ENCODE data around the gene REXO5. TPM values are rescaled to one million over a fixed set of nuclear protein-coding genes. Genes with fewer than 3 reads are reported as not detected.
A peak's percentile ranks its signal among the peaks of the same experiment; 100 is the strongest.

REXO5 gene
- total and polyA plus RNA-seq, 5 donors: 2.1 to 3.8 (median 2.5) TPM

DNA sequence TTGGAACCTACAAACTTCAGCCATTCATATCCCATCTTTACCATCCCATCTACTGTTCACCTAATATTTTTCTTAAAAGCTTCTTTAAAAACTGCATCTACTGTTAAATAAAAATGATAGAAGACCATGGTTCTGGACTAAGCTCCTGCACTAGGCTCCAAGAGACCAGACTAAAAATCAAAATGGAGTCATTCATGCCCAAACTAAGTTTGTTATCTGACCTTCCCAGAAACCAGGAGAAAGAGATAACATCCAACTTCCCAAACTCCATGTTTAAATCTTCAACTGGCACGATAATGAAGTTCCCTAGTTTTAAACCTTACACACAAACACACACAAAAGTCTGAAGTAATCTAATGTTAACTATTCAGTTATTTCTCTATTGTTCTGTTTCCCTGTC, 80.0 kb downstream of the REXO5 start:
- H3K27me3 ChIP-seq (ENCODE audit: control insufficient read depth, insufficient read depth): no peaks in the 10 kb centered on the region
- peaks cover 2% of the 10 kb centered on the region for H3K4me1 ChIP-seq (ENCODE audit: control insufficient read depth, insufficient read depth, low read length)
- H3K27ac ChIP-seq (ENCODE audit: low read length): no peak overlapping the region
- no peak for ATAC-seq
- no peak for DNase-seq
- no peak overlapping the region for H3K4me3 ChIP-seq (ENCODE audit: low read length)
- H3K9me3 ChIP-seq (ENCODE audit: control insufficient read depth, low read length): no peaks in the 10 kb centered on the region
- intact Hi-C loops (cut with DNase I): no loop called here
- 0% methylated on average over 1 of the region's 1 CpG for WGBS

DNA sequence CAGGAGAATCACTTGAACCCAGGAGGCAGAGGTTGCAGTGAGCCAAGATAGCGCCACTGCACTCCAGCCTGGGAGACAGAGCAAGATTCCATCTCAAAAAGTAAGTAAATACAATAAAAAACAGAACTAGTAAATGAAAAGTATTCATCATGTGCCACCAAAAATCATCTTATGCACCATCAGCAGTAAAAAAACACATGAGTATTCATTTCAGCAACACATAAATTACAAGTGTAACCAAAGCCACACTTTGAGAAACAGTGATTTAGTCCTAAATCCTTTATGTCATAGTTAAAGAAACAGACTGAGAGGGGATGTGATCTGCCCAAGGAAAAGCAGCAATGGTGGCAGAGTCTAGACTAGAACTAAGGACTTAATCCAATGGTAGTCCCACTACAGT, 80.9 kb downstream of the REXO5 start:
- WGBS: 100% methylated on average over 1 of the region's 1 CpG
- H3K27ac ChIP-seq (ENCODE audit: low read length): no peak overlapping the region

DNA sequence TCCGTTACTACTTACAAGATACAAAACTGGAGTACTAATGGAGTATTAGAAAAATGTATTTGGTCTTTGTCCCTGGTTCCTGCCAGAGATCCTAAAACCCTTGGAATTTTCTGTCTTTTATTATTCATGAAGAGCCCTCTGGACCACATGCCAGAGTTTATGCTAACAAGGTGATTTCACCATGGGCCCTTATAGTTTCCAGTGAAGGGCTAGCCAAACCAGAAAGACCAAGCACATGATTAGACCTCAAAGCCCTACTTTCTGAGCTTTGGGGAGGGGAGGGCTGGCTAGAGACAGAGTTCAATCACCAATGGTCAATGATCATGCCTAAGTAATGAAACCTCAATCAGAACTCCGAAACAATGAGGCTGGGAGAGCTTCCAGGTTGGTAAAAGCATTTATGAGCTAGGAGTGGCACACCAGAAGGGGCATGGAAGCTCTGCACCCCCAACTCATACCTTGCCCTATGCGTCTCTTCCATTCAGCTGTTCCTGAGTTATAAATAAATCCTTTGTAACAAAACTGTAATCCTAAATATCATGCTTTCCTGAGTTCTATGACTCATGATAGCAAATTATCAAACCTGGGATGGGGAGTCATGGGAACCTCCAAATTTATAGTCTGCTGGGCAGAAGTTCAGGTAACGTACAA, 83.4 kb downstream of the REXO5 start:
- DNase-seq (no peak), ATAC-seq (no peak)
- Histone ChIP-seq H3K9me3 (ENCODE audit: control insufficient read depth, low read length) (no peaks in the 10 kb centered on the region), H3K4me1 (ENCODE audit: control insufficient read depth, insufficient read depth, low read length) (peaks cover 5% of the 10 kb centered on the region), H3K4me3 (ENCODE audit: low read length) (no peak overlapping the region), H3K27me3 (ENCODE audit: control insufficient read depth, insufficient read depth) (no peaks in the 10 kb centered on the region), H3K27ac (ENCODE audit: low read length) (no peak overlapping the region)
- intact Hi-C loops (cut with DNase I): no loop called here
- 94% methylated on average over 4 of the region's 4 CpGs for WGBS

More for the DNA sequence above, 80.9 kb downstream of the REXO5 start:
- H3K27me3 ChIP-seq (ENCODE audit: control insufficient read depth, insufficient read depth): no peaks in the 10 kb centered on the region
- intact Hi-C loops (cut with DNase I): no loop called here
- H3K9me3 ChIP-seq (ENCODE audit: control insufficient read depth, low read length): no peaks in the 10 kb centered on the region
- H3K4me1 ChIP-seq (ENCODE audit: control insufficient read depth, insufficient read depth, low read length): peaks cover 2% of the 10 kb centered on the region
- no peak for DNase-seq
- ATAC-seq: no peak
- no peak overlapping the region for H3K4me3 ChIP-seq (ENCODE audit: low read length)

DNA sequence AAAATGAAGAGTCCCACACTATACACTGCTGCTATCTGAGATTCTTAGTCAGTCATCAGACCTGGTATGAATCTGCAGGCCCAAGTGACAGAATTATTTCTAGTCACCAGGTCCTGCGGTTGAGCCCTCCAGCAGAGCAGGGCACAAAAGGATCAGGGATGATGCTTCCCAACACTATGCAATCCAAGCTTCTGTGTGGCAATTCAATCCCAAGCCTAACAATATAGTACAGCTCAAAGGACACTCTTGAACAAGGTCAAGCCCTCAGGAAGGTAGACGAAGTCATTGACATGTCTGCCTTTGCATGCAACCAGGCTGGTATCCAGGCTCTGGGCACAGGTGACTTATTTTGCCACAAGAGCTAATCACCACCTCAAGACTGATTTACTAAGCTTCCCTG, 88.1 kb downstream of the REXO5 start:
- intact Hi-C loops (cut with DNase I): no loop called here
- DNase-seq: no peak
- H3K9me3 ChIP-seq (ENCODE audit: control insufficient read depth, low read length): no peaks in the 10 kb centered on the region
- no peak overlapping the region for H3K27ac ChIP-seq (ENCODE audit: low read length)
- 87% methylated on average over 2 of the region's 2 CpGs for WGBS
- H3K27me3 ChIP-seq (ENCODE audit: control insufficient read depth, insufficient read depth): no peaks in the 10 kb centered on the region
- ATAC-seq: no peak
- H3K4me3 ChIP-seq (ENCODE audit: low read length): no peak overlapping the region
- peaks cover 9% of the 10 kb centered on the region for H3K4me1 ChIP-seq (ENCODE audit: control insufficient read depth, insufficient read depth, low read length)

DNA sequence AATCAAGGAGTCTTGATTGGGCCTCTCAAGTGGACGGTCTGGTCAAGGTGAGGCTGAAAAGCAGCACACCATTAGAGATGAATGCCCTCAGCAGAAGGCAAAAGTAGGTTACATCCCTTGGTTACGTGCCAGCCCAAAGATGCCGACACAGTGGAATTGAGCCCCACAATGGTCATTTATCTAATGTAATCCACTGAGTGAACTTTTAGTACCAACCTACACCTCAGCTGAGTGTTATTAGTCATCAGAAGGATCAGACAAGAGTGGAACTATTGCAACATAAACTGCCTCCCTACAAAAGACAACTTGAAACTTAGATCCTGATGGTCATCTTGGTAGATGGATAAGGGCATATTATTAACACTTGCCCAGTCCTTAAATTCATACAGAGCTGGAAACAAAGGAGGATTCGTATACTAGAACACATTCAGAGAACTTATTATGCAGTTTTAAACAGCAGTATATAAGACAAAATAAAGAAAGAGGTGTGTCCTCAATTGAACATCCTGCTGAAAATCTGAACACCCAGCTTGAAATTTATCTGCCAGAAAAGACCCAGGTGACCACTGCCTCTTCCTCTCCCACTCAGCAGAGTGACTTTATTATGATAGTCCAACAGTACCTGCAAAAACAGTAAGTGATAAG, 91.0 kb downstream of the REXO5 start:
- ATAC-seq (no peak), DNase-seq (no peak)

DNA sequence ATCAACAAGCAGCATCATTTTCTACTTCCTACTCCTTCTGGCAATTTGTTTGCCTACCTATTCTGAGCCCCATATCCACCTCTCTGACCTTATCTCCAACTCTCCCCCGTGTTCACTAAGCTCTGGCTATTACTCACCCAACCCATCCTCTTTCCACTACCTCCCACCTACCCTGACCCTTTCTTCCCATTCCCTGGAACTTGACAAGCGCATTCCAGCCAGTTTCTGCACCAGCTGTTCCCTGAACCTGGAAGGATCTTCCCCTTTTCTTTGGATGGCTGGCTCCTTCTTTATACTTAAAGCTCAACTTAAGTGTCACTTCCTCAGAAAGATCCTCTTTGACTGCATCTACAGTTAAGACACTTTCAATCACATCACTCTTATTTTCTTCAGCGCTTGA, 91.6 kb downstream of the REXO5 start:
- H3K4me3 ChIP-seq (ENCODE audit: low read length): no peak overlapping the region
- no peaks in the 10 kb centered on the region for H3K9me3 ChIP-seq (ENCODE audit: control insufficient read depth, low read length)
- no peaks in the 10 kb centered on the region for H3K27me3 ChIP-seq (ENCODE audit: control insufficient read depth, insufficient read depth)
- ATAC-seq: no peak
- H3K4me1 ChIP-seq (ENCODE audit: control insufficient read depth, insufficient read depth, low read length): peaks cover 14% of the 10 kb centered on the region
- DNase-seq: no peak
- intact Hi-C loops (cut with DNase I): no loop called here
- WGBS: 66% methylated on average over 3 of the region's 3 CpGs
- no peak overlapping the region for H3K27ac ChIP-seq (ENCODE audit: low read length)

More for the DNA sequence above, 91.0 kb downstream of the REXO5 start:
- Histone ChIP-seq H3K4me3 (ENCODE audit: low read length) (no peak overlapping the region), H3K4me1 (ENCODE audit: control insufficient read depth, insufficient read depth, low read length) (peaks cover 14% of the 10 kb centered on the region), H3K9me3 (ENCODE audit: control insufficient read depth, low read length) (no peaks in the 10 kb centered on the region), H3K27ac (ENCODE audit: low read length) (no peak overlapping the region), H3K27me3 (ENCODE audit: control insufficient read depth, insufficient read depth) (no peaks in the 10 kb centered on the region)
- WGBS: 82% methylated on average over 4 of the region's 4 CpGs
- intact Hi-C loops (cut with DNase I): no loop called here

DNA sequence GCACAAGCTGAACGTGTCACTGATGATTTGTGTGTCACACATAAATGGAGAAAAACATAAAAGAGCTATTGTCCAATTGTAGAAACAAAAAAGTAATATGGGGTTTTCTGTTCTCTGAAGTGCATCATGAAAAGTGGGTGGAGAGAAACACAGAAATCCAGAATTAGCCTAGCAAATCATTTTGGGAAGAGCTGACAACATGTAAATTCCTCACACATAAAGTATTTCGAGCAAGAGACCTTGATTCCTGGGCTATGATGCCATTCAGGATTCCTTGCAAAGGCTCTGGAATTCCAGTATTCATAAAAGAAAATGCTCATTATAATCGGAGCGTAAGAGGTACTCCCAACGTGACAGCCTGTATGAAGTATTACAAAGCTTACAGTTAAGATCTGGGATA, 92.7 kb downstream of the REXO5 start:
- 14% methylated on average over 5 of the region's 5 CpGs for WGBS
- no peak for DNase-seq

More for the DNA sequence above, 92.7 kb downstream of the REXO5 start:
- no peak for ATAC-seq
- peak overlapping the region; percentile 67 for H3K4me3 ChIP-seq (ENCODE audit: low read length)
- peaks cover 14% of the 10 kb centered on the region for H3K4me1 ChIP-seq (ENCODE audit: control insufficient read depth, insufficient read depth, low read length)
- H3K27ac ChIP-seq (ENCODE audit: low read length): no peak overlapping the region
- H3K9me3 ChIP-seq (ENCODE audit: control insufficient read depth, low read length): no peaks in the 10 kb centered on the region
- intact Hi-C loops (cut with DNase I): no loop called here
- H3K27me3 ChIP-seq (ENCODE audit: control insufficient read depth, insufficient read depth): no peaks in the 10 kb centered on the region

Other genes with a start within 250 kb of the REXO5 start
- gene ACSM2B, start 230.2 kb upstream of the REXO5 start, total RNA-seq: not detected
- not detected for gene ACSM2B, start 230.2 kb upstream of the REXO5 start, polyA plus RNA-seq
- gene ACSM1, start 108.8 kb upstream of the REXO5 start, total RNA-seq: under 1 TPM in 3 of 4 donors, not detected in 1; 0.17 to 0.26 (median 0.23) TPM
- 0.23 TPM for gene ACSM1, start 108.8 kb upstream of the REXO5 start, polyA plus RNA-seq
- 10 to 100 TPM; 21.6 to 22.3 (median 22.0) TPM for gene THUMPD1, start 64.7 kb upstream of the REXO5 start, total RNA-seq
- 11.7 TPM for gene THUMPD1, start 64.7 kb upstream of the REXO5 start, polyA plus RNA-seq
- gene ACSM3, start 42.5 kb upstream of the REXO5 start, total RNA-seq: 10 to 100 TPM; 12.0 to 21.4 (median 17.5) TPM
- gene ACSM3, start 42.5 kb upstream of the REXO5 start, polyA plus RNA-seq: 8.1 TPM
- 10 to 100 TPM; 10.1 to 14.0 (median 11.1) TPM for gene ERI2, start 55 bp upstream of the REXO5 start, total RNA-seq
- 5.4 TPM for gene ERI2, start 55 bp upstream of the REXO5 start, polyA plus RNA-seq
- gene DCUN1D3, start 93.8 kb downstream of the REXO5 start, total RNA-seq: 10 to 100 TPM in 3 of 4 donors, 1 to 10 TPM in 1; 8.6 to 20.2 (median 11.0) TPM
- 4.7 TPM for gene DCUN1D3, start 93.8 kb downstream of the REXO5 start, polyA plus RNA-seq
- gene LYRM1, start 94.2 kb downstream of the REXO5 start, total RNA-seq: 10 to 100 TPM; 29.5 to 36.4 (median 35.5) TPM
- 54.8 TPM for gene LYRM1, start 94.2 kb downstream of the REXO5 start, polyA plus RNA-seq